ENCODE results near the gene YJU2.
A peak's percentile ranks its signal among the peaks of the same experiment; 100 is the strongest.

Gene YJU2

GRCh38 chr19:4295972-4296771 lies 49.3 kb downstream of the YJU2 start:
- DNase-seq (ENCODE audit: low read depth in 2 of 2, low spot score in 1 of 2): no peak

DNA sequence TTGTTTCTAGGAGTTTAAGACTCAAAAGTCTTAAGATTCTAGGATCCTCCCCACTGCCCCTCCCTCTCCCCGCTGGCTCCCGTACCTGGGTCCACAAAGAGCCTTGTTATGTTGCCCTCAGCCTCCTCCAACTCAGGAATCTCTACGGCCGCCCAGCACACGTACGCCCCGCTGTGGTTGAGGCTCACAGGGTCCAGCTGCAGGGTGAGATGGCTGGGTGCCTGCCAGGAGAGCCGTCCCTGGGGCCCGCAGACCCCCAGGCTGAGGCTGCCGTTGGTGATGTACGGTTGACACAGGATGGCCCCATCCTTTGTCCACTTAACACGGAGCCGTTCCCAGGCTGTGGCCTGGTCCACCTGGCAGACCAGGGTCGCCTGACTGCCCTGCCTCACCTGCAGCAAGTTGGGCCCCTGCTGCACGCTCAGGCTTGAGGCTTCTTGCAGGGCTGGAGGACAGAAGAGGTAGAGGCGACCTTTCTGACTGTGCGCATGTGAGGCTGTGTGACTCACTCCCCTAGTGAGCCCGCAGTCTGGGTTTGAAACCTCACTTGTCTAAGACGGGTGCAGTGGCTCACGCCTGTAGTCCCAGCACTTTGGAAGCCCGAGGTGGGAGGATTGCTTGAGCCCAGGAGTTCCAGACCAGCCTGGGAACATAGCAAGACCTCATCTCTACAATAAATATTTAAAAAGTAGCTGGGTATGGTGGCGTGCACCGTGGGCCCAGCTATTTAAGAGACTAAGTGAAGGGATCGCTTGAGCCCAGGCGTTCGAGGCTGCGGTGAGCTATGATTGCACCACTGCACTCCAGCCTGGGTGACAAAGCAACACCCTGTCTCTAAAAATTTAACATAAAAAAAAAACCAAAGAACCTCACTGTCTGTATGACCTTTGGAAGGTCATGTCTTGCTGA lies 51.3 kb downstream of the YJU2 start:
- DNase-seq (ENCODE audit: low read depth in 2 of 2, low spot score in 1 of 2): no peak

DNA sequence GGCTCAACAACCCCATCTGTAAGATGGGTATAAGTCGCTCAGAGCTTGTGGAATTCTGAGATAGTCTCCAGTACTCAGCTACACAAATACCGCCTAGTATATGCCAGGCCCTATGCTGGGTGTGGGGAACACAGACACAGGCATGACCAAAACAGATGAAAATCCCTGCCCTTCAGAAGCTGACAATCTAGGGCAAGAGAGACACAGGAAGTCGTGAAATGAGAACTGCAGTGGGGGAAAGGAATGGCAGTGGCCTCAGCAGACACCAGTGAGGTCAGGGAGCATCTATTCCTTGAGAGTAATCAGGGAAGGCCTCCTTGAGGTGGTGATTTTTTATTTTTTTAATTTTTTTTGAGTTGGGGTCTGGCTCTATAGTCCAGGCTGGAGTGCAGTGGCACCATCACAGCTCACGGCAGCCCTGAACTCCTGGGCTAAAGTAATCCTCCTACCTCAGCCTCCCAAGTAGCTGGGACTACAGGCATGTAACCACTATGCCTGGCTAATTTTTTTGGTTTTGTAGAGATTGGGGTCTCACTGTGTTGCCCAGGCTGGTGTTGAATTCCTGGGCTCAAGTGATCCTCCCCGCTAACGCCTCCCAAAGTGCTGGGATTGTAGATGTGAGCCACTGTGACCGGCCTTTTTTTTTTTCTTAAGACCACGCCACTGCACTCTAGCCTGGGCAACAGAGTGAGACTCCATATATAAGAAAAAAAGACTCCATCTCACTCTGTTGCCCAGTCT lies 52.1 kb downstream of the YJU2 start:
- no peak for DNase-seq (ENCODE audit: low read depth in 2 of 2, low spot score in 1 of 2)

GRCh38 chr19:4300589-4300988 lies 53.7 kb downstream of the YJU2 start:
- DNase-seq (ENCODE audit: low read depth in 2 of 2, low spot score in 1 of 2): no peak

DNA sequence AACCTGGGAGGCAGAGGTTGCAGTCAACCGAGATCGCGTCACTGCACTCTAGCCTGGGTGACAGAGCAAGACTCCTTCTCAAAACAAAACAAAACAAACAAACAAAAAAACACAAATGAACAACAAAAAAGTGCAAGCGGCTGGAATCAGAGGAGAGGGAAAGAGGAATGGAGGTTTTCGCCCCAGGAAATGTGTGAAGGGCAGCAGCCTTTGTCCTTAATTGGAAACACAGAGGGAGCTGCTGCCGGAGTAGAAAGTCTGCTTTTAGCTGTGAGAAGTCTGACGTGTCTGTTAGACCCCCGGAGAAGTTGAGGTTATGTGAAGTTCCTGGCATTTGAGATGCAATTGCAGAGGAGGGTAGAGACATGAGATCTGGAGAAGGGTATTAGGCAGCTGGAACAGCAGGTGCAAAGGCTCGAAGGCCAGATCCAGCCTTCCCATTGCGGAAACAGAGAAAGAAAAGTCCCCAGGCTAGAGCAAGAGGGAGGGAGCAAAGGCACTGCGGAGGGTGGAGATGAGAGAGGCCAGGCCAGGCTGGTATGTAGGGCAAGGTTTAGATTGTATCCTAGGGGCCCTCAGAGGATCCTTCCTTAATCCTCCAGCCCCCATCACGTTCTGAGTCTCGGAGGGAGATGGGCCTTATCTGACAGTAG lies 54.8 kb downstream of the YJU2 start:
- no peak for DNase-seq (ENCODE audit: low read depth in 2 of 2, low spot score in 1 of 2)

DNA sequence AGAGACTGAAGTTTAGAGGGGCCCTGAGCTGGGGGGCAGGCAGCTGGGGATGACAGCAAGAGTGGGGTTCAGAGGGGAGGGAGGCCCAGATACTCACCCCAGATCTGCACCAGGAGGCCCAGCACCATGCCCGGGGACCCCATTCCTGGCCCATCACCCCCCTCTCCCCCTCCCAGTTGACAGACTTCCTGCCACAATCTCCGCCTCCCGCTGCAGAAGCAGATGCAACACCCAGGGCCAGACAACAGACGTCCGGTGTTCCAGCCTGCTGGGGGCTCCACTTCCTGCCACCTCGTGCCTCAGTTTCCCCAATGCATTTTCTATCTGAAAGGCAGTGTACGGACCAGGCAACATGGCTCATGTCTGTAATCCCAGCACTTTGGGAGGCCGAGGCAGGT lies 55.4 kb downstream of the YJU2 start, which contains the start of gene TMIGD2:
TMIGD2 (minus strand) TSS at position 147 of the 398 bp plus-strand sequence; CDS start at position 143, 4 bp downstream.
- no peak for DNase-seq (ENCODE audit: low read depth in 2 of 2, low spot score in 1 of 2)

GRCh38 chr19:4303819-4304537 lies 57.1 kb downstream of the YJU2 start:
- DNase-seq (ENCODE audit: low read depth in 2 of 2, low spot score in 1 of 2): no peak

DNA sequence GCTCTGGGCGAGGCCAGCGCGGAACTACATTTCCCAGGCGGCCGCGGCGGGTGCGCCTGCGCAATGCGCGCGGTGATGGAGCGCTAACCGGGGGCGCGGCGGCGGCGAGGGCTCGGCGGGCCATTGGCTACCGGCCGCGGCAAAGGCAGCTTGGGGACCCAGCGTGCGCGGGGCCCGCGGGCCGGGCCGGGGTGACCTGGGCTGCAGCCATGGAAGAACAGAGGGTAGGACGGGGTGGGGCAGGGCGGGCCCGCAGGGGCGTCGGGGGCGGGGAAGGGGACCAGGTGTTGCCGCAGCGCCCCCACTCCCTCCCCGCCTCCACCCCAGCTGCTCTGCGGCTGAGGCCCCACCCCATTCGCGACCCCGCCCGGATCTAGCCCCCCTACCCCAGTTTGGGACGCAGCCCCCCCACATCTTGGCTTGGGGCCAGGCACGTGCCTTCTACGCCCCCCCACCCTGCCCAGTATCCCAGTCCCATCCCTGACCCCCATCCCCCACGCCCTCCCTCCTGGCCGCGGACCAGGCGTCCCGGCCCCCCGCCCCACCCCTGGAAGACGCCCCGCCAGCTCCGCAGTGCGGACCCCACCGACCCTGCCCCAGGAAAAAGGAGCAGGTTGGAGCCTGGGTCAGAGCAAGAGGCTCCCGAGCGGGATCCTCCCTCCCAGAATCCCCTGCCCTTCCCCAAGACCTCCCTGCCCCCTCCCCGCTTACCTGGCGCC lies 57.8 kb downstream of the YJU2 start, which contains the start of gene FSD1:
FSD1 (plus strand) TSS at position 61 of the 719 bp plus-strand sequence; CDS start at position 210, 149 bp downstream.
- DNase-seq (ENCODE audit: low read depth in 2 of 2, low spot score in 1 of 2): peak; percentile 24 to 27

- no peak for DNase-seq (ENCODE audit: low read depth in 2 of 2, low spot score in 1 of 2)
Measured at GRCh38 chr19:4305257-4305612, 58.4 kb downstream of the YJU2 start.

DNA sequence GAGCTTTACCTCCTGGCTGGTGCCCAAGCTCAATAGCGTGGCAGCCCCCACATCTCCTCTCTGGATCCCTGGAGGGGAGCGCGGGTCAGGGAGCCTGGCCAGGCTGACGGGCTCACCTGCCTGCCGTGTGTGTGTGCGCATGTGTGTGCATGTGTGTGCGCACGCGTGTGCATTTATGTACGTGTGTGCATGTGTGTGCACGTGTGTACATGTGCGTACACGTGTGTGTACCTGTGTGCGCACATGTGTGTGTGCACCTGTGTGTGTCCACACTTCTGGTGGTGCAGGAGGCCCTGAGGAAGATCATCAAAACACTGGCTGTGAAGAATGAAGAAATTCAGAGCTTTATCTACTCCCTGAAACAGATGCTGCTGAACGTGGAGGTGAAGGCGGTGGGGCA lies 58.8 kb downstream of the YJU2 start:
- no peak for DNase-seq (ENCODE audit: low read depth in 2 of 2, low spot score in 1 of 2)

GRCh38 chr19:4310247-4311121 lies 63.6 kb downstream of the YJU2 start:
- DNase-seq (ENCODE audit: low read depth in 2 of 2, low spot score in 1 of 2): no peak

DNA sequence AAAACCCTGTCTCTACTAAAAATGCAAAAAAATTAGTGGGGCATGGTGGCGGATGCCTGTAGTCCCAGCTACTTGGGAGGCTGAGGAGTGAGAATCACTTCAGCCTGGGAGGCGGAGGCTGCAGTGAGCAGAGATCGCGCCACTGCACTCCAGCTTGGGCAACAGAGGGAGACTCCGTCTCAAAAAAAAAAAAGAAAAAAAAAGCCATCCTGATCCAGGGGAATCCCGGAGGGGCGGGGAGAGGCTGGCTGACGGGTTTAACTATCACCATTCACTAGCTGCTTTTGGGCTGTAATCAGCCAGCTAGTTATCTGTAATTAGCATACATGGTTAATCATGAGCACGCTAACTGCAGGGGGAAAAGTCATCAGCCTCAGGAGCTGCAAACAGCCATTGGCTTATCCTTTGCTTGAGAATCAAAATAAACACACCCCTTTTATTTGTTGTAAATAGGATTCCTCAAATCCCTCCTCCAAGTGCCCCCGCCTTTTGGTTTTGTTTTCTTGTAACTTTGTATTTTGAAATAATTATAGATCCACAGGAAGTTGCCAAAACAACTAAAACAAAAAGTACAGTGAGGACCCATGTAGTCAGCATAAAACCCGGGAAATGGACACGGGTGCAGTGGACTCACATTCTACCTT lies 67.1 kb downstream of the YJU2 start:
- DNase-seq (ENCODE audit: low read depth in 2 of 2, low spot score in 1 of 2): no peak

- DNase-seq (ENCODE audit: low read depth in 2 of 2, low spot score in 1 of 2): no peak
Measured at GRCh38 chr19:4316956-4317355, 70.1 kb downstream of the YJU2 start.

GRCh38 chr19:4318460-4318859 lies 71.6 kb downstream of the YJU2 start:
- DNase-seq (ENCODE audit: low read depth in 2 of 2, low spot score in 1 of 2): no peak
